ENCODE measurements around the gene TNNI3. TPM values are rescaled to one million over a fixed set of nuclear protein-coding genes. Genes with fewer than 3 reads are reported as not detected.
"Not testable (repeated sequence)": the region's sequence is repeated elsewhere in the genome, so short reads cannot be mapped to it uniquely, and the experiment has no call there.

Gene TNNI3
- total RNA-seq, 2 experiments from 2014 or later: 0.32 TPM; not detected in 1

GRCh38 chr19:55109527-55110291 is 47.8 kb downstream of the TNNI3 start:
- Mint-ChIP-seq H3K4me1 (peaks cover 3% of the 10 kb centered on the region), H3K27me3 (no peaks in the 10 kb centered on the region), H3K27ac (no peak overlapping the region), H3K4me3 (no peak overlapping the region), H3K36me3 (ENCODE audit: low read depth) (peaks cover 26% of the 10 kb centered on the region), H3K9me3 (ENCODE audit: low read depth) (no peaks in the 10 kb centered on the region)
- no peak for DNase-seq
- POLR2A ChIA-PET: no interaction called here
- intact Hi-C loops (cut with DNase I, micrococcal nuclease): loop anchor here in 1 of 2 experiments (10.0 kb wide), 1 partner anchor 1015 kb away; the partner anchor contains the start of gene ZNF787
- CTCF ChIA-PET: no interaction called here
- ATAC-seq: no peak

GRCh38 chr19:55107252-55107651 is 50.3 kb downstream of the TNNI3 start:
- H3K27ac Mint-ChIP-seq; ATAC-seq; H3K27me3 Mint-ChIP-seq; POLR2A ChIA-PET; H3K4me3 Mint-ChIP-seq; CTCF ChIA-PET; H3K9me3 Mint-ChIP-seq (ENCODE audit: low read depth); DNase-seq; H3K4me1 Mint-ChIP-seq; intact Hi-C loops (cut with DNase I, micrococcal nuclease): not testable (repeated sequence)
- H3K36me3 Mint-ChIP-seq (ENCODE audit: low read depth): peaks cover 37% of the 10 kb centered on the region

GRCh38 chr19:55106591-55106990 is 50.9 kb downstream of the TNNI3 start:
- ATAC-seq (no peak), DNase-seq (no peak)
- peaks cover 39% of the 10 kb centered on the region for H3K36me3 Mint-ChIP-seq (ENCODE audit: low read depth)
- H3K4me1 Mint-ChIP-seq: peaks cover 3% of the 10 kb centered on the region
- ChIA-PET POLR2A (no interaction called here), CTCF (no interaction called here)
- intact Hi-C loops (cut with DNase I, micrococcal nuclease): no loop called here
- no peaks in the 10 kb centered on the region for H3K27me3 Mint-ChIP-seq
- no peak overlapping the region for H3K27ac Mint-ChIP-seq
- no peak overlapping the region for H3K4me3 Mint-ChIP-seq
- H3K9me3 Mint-ChIP-seq (ENCODE audit: low read depth): no peaks in the 10 kb centered on the region

- intact Hi-C loops (cut with DNase I, micrococcal nuclease): no loop called here
- ChIA-PET CTCF (interaction anchor here (0.5 kb wide), 1 partner anchor 708 kb away, joined by 3 read pairs; no protein-coding TSS in a partner anchor), POLR2A (no interaction called here)
- DNase-seq (no peak), ATAC-seq (no peak)
- peaks cover 41% of the 10 kb centered on the region for H3K36me3 Mint-ChIP-seq (ENCODE audit: low read depth)
- no peaks in the 10 kb centered on the region for H3K27me3 Mint-ChIP-seq
- H3K4me3 Mint-ChIP-seq: no peak overlapping the region
- no peak overlapping the region for H3K27ac Mint-ChIP-seq
- no peaks in the 10 kb centered on the region for H3K9me3 Mint-ChIP-seq (ENCODE audit: low read depth)
- H3K4me1 Mint-ChIP-seq: peaks cover 3% of the 10 kb centered on the region
Measured at GRCh38 chr19:55105237-55105636, 52.3 kb downstream of the TNNI3 start.

- CTCF ChIA-PET: interaction anchor here (1.1 kb wide), 1 partner anchor 398 kb away, joined by 4 read pairs; no protein-coding TSS in a partner anchor
- DNase-seq (no peak), ATAC-seq (no peak)
- POLR2A ChIA-PET: no interaction called here
- Mint-ChIP-seq H3K27me3 (no peaks in the 10 kb centered on the region), H3K27ac (no peak overlapping the region), H3K9me3 (ENCODE audit: low read depth) (no peaks in the 10 kb centered on the region), H3K4me3 (no peak overlapping the region), H3K4me1 (no peaks in the 10 kb centered on the region), H3K36me3 (ENCODE audit: low read depth) (peaks cover 33% of the 10 kb centered on the region)
- intact Hi-C loops (cut with DNase I, micrococcal nuclease): no loop called here
Measured at GRCh38 chr19:55103190-55103589, 54.3 kb downstream of the TNNI3 start.

Small RNA genes within 50 kb of the gene (microRNA-seq; reads per million reads assigned to microRNA genes)
- not detected for gene MIR7975 (ENCODE audit: borderline replicate concordance)

Other genes starting within 250 kb of the TNNI3 start
- gene NLRP7, start 210.2 kb downstream of the TNNI3 start, total RNA-seq: not detected
- gene NLRP2, start 191.4 kb downstream of the TNNI3 start, total RNA-seq: 1 to 10 TPM; 7.1 to 8.8 TPM
- gene GP6, start 119.5 kb downstream of the TNNI3 start, total RNA-seq: under 1 TPM in 1 of 2 experiments, not detected in 1; 0.09 TPM
- 10 to 100 TPM; 11.9 to 12.8 TPM for gene RDH13, start 94.6 kb downstream of the TNNI3 start, total RNA-seq
- 1 to 10 TPM; 2.2 to 2.3 TPM for gene EPS8L1, start 81.9 kb downstream of the TNNI3 start, total RNA-seq
- gene PPP1R12C, start 40.1 kb downstream of the TNNI3 start, total RNA-seq: 10 to 100 TPM; 66.1 to 69.8 TPM
- gene TNNT1, start 8.5 kb downstream of the TNNI3 start, total RNA-seq: under 1 TPM; 0.47 to 0.50 TPM
- gene DNAAF3, start 8.9 kb upstream of the TNNI3 start, total RNA-seq: under 1 TPM; 0.53 to 0.72 TPM
- under 1 TPM in 1 of 2 experiments, not detected in 1; 0.37 TPM for gene SYT5, start 22.6 kb upstream of the TNNI3 start, total RNA-seq
- not detected for gene PTPRH, start 51.8 kb upstream of the TNNI3 start, total RNA-seq
- gene TMEM86B, start 71.0 kb upstream of the TNNI3 start, total RNA-seq: 1 to 10 TPM; 4.9 to 9.0 TPM
- gene PPP6R1, start 101.3 kb upstream of the TNNI3 start, total RNA-seq: 100 to 1,000 TPM; 177 to 201 TPM
- gene HSPBP1, start 122.4 kb upstream of the TNNI3 start, total RNA-seq: 10 to 100 TPM; 41.1 to 45.2 TPM
- gene BRSK1, start 126.3 kb upstream of the TNNI3 start, total RNA-seq: 1 to 10 TPM; 4.1 to 4.5 TPM
- gene TMEM150B, start 167.6 kb upstream of the TNNI3 start, total RNA-seq: not detected
- gene KMT5C, start 182.1 kb upstream of the TNNI3 start, total RNA-seq: 10 to 100 TPM; 27.5 to 32.3 TPM
- under 1 TPM; 0.14 to 0.30 TPM for gene COX6B2, start 197.0 kb upstream of the TNNI3 start, total RNA-seq
- not detected for gene GARIN5B, start 205.5 kb upstream of the TNNI3 start, total RNA-seq
- gene IL11, start 212.7 kb upstream of the TNNI3 start, total RNA-seq: under 1 TPM; 0.09 to 0.18 TPM
- gene TMEM190, start 219.1 kb upstream of the TNNI3 start, total RNA-seq: not detected
- 1 to 10 TPM; 5.9 to 6.3 TPM for gene TMEM238, start 226.6 kb upstream of the TNNI3 start, total RNA-seq
- gene RPL28, start 228.2 kb upstream of the TNNI3 start, total RNA-seq: 1,000 to 10,000 TPM; 2,751 to 4,078 TPM

Measured in activated CD4-positive, alpha-beta T cell treated with anti-CD3 and anti-CD28 coated beads for 36 hours (primary cell).